HG03159 (cell line): ENCODE results near the gene XBP1.
A peak's percentile ranks its signal among the peaks of the same experiment; 100 is the strongest.
"Not testable (repeated sequence)": the region's sequence is repeated elsewhere in the genome, so short reads cannot be mapped to it uniquely, and the experiment has no call there.

Experiments used
- ATAC-seq: cut with Tn5 transposase; IDR thresholded peaks from one replicate; pipeline ENCODE4 v1.9.1; 2021; ENCODE audit warnings: mild to moderate bottlenecking, moderate library complexity; ENCODE audit not compliant: unreplicated experiment

Gene XBP1

GRCh38 chr22:28793976-28794584, 6.3 kb downstream of the XBP1 start:
- ATAC-seq = no peak

- peak; percentile 19 for ATAC-seq
Observed at GRCh38 chr22:28792491-28793383, 7.6 kb downstream of the XBP1 start.

GRCh38 chr22:28791841-28792490, 8.4 kb downstream of the XBP1 start:
- ATAC-seq = peak; percentile 61

GRCh38 chr22:28791124-28791523, 9.2 kb downstream of the XBP1 start:
- ATAC-seq = no peak

- no peak for ATAC-seq
Observed at GRCh38 chr22:28788601-28789000, 11.8 kb downstream of the XBP1 start.

- ATAC-seq = no peak
Observed at GRCh38 chr22:28783786-28784671, 16.3 kb downstream of the XBP1 start.

- ATAC-seq = no peak
Observed at GRCh38 chr22:28780296-28780695, 20.1 kb downstream of the XBP1 start.

- no peak for ATAC-seq
Observed at GRCh38 chr22:28779833-28780232, 20.5 kb downstream of the XBP1 start.

GRCh38 chr22:28774378-28774777, 26.0 kb downstream of the XBP1 start:
- ATAC-seq = no peak

GRCh38 chr22:28773461-28773867, 26.9 kb downstream of the XBP1 start:
- peak; percentile 28 for ATAC-seq

GRCh38 chr22:28772633-28773460, 27.5 kb downstream of the XBP1 start, which contains the start of gene CCDC117:
TSS of gene CCDC117 (plus strand) at chr22:28772695. CDS start at chr22:28772850, 155 bp downstream.
- peak; percentile 85 for ATAC-seq

- no peak for ATAC-seq
Observed at GRCh38 chr22:28771195-28771791, 29.1 kb downstream of the XBP1 start.

GRCh38 chr22:28769394-28770085, 30.8 kb downstream of the XBP1 start:
- ATAC-seq = no peak

- ATAC-seq = no peak
Observed at GRCh38 chr22:28768701-28769393, 31.5 kb downstream of the XBP1 start.

- no peak for ATAC-seq
Observed at GRCh38 chr22:28766628-28767027, 33.7 kb downstream of the XBP1 start.

GRCh38 chr22:28762000-28762399, 38.4 kb downstream of the XBP1 start:
- ATAC-seq = not testable (repeated sequence)

- ATAC-seq = no peak
Observed at GRCh38 chr22:28761449-28761755, 39.0 kb downstream of the XBP1 start.

- ATAC-seq = no peak
Observed at GRCh38 chr22:28759861-28760560, 40.4 kb downstream of the XBP1 start.
